AG09319 (cell line): ENCODE data around the gene ALAS2.

Experiments used
- DNase-seq: peaks from one replicate; pipeline ENCODE4 v3.0.0-alpha.2; 2010; ENCODE audit warnings: low read depth; ENCODE audit errors: extremely low read depth
- CTCF ChIP-seq: IDR thresholded peaks from 2 replicates; pipeline ENCODE4 v1.5.1; 2011; ENCODE audit warnings: low read depth, mild to moderate bottlenecking, inconsistent platforms, low read length, moderate library complexity

ALAS2 gene

GRCh38 chrX:55041514-55041913 lies 10.7 kb upstream of the ALAS2 start:
- no peak for DNase-seq
- TF ChIP-seq CTCF = no peak

GRCh38 chrX:55039471-55039870 lies 8.7 kb upstream of the ALAS2 start:
- DNase-seq = no peak
- TF ChIP-seq CTCF = no peak

- TF ChIP-seq CTCF = no peak
- DNase-seq = no peak
These were observed 2.7 kb upstream of the ALAS2 start for GRCh38 chrX:55033429-55033828.

GRCh38 chrX:55029291-55029690 lies 1.5 kb downstream of the ALAS2 start:
- DNase-seq = no peak
- no peak for TF ChIP-seq CTCF

- TF ChIP-seq CTCF = no peak
- DNase-seq = no peak
These were observed 2.2 kb downstream of the ALAS2 start for GRCh38 chrX:55028611-55029010.

- no peak for DNase-seq
- TF ChIP-seq CTCF = no peak
These were observed 2.7 kb downstream of the ALAS2 start for GRCh38 chrX:55028040-55028439.

GRCh38 chrX:55026840-55027239 lies 3.9 kb downstream of the ALAS2 start:
- no peak for DNase-seq

More at GRCh38 chrX:55026840-55027239, 3.9 kb downstream of the ALAS2 start:
- TF ChIP-seq CTCF = no peak
